GM10266 (cell line): Measurements from ENCODE around the gene PHLDA3.

Experiments
- DNase-seq: peaks from one replicate; pipeline ENCODE4 v3.0.0; 2012; ENCODE audit errors: extremely low spot score
- TF ChIP-seq, protein P1 (sequence below): IDR thresholded peaks from 2 replicates; pipeline ENCODE4 v1.5.1; 2012; ENCODE audit warnings: mild to moderate bottlenecking, low read depth; ENCODE audit not compliant: control insufficient read depth, insufficient read depth; ENCODE audit errors: missing control alignments

PHLDA3 gene

DNA sequence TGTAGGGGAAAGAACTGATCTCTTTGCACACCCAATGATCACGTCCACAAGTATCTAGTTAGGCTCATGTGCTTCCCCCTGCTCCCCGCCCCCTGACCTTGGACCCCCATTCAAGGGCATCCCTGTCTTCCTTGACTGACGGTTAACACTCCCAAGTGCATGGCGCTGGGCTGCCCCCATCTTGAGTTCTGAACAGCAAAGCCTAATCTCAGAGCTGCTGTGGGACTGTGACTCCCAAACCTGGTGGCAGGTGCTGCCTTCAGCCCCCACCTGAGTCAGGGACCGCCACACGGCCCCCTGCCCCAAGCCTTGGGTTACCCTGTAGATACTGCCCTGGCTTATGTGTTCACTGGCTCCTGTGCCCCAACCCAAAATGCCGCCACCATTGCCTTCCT is 48.4 kb downstream of the PHLDA3 start:
- TF ChIP-seq, protein P1, sequence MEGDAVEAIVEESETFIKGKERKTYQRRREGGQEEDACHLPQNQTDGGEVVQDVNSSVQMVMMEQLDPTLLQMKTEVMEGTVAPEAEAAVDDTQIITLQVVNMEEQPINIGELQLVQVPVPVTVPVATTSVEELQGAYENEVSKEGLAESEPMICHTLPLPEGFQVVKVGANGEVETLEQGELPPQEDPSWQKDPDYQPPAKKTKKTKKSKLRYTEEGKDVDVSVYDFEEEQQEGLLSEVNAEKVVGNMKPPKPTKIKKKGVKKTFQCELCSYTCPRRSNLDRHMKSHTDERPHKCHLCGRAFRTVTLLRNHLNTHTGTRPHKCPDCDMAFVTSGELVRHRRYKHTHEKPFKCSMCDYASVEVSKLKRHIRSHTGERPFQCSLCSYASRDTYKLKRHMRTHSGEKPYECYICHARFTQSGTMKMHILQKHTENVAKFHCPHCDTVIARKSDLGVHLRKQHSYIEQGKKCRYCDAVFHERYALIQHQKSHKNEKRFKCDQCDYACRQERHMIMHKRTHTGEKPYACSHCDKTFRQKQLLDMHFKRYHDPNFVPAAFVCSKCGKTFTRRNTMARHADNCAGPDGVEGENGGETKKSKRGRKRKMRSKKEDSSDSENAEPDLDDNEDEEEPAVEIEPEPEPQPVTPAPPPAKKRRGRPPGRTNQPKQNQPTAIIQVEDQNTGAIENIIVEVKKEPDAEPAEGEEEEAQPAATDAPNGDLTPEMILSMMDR = no peak
- DNase-seq = no peak

- no peak for DNase-seq
- TF ChIP-seq, protein P1 = no peak
Measured at GRCh38 chr1:201419746-201420607, 49.0 kb downstream of the PHLDA3 start.

DNA sequence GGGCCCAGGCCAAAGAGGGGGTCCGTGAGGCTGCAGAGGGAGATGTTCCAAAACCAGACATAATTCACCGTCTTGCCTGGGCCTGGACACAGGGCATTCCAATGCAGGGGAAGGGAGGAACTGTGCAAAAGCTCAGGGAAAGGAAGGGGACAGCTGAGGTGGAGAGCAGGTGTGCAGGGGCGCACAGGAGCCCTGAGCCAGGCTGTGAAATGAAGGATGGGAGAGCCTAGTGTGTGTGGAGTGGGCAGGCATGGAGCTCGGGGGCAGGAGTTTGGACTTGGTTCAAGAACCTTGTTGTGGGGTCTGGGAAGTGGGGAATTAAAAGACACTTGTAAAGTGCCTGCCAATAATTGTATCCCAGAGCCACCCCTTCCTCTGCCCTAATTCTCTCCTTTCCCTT is 49.7 kb downstream of the PHLDA3 start:
- DNase-seq = no peak
- TF ChIP-seq, protein P1 = no peak

- TF ChIP-seq, protein P1 = no peak
- no peak for DNase-seq
Measured at GRCh38 chr1:201418461-201418860, 50.5 kb downstream of the PHLDA3 start.
